K562 (cell line): ENCODE results near the gene ZG16B. TPM values are rescaled to one million over a fixed set of nuclear protein-coding genes. Genes with fewer than 3 reads are reported as not detected.

Source experiments
- BHLHE40 ChIP-seq: IDR thresholded peaks from 2 replicates; pipeline ENCODE4 v1.6.1; 2011; ENCODE audit warnings: low read length, improper control_type of control experiment
- ETS1 ChIP-seq: conservative IDR thresholded peaks from 2 replicates; pipeline ENCODE4 v1.6.1; 2011; ENCODE audit warnings: low read depth, mild to moderate bottlenecking, low read length; ENCODE audit not compliant: control insufficient read depth
- HDAC1 ChIP-seq, 2 experiments: fragments of 450-650 bp; IDR thresholded peaks; 2 replicates each; pipeline ENCODE4 v1.6.1; 2016 to 2017; ENCODE audit warnings: inconsistent platforms in 1 of 2, mild to moderate bottlenecking in 1 of 2, moderate library complexity in 1 of 2
- MAX ChIP-seq: sonication (generic); formaldehyde crosslinking; IDR thresholded peaks from 2 replicates; pipeline ENCODE4 v1.9.0; 2022; ENCODE audit warnings: mild to moderate bottlenecking, missing genetic modification reagents
- MXD1 ChIP-seq: fragments of 250-450 bp; sonication (Bioruptor Pico); IDR thresholded peaks from 2 replicates; pipeline ENCODE4 v1.8.0; 2021; ENCODE audit warnings: borderline replicate concordance, mild to moderate bottlenecking, moderate library complexity; ENCODE audit not compliant: poor library complexity, severe bottlenecking
- MYC ChIP-seq, 2 experiments: fragments of 250-450 bp in 1 of 2; sonication (Bioruptor Pico) in 1 of 2; IDR thresholded peaks; 2 replicates each; pipeline versions ENCODE4 v1.5.1 to v1.6.1; 2012 to 2021; ENCODE audit warnings: low read depth in 2 of 2, borderline replicate concordance in 1 of 2, improper control_type of control experiment in 1 of 2, low read length in 1 of 2, mild to moderate bottlenecking in 1 of 2, moderate library complexity in 1 of 2
- PCBP1 ChIP-seq: fragments of 200-400 bp; formaldehyde crosslinking; IDR thresholded peaks from 2 replicates; pipeline ENCODE4 v1.6.1; 2018; ENCODE audit warnings: mild to moderate bottlenecking, low read depth, low read length; ENCODE audit not compliant: poor library complexity, severe bottlenecking
- SIN3B ChIP-seq: fragments of 450-650 bp; IDR thresholded peaks from 2 replicates; pipeline ENCODE4 v1.6.1; 2017; ENCODE audit warnings: low read depth, mild to moderate bottlenecking, moderate library complexity
- SRSF3 ChIP-seq: fragments of 200-400 bp; formaldehyde crosslinking; IDR thresholded peaks from 2 replicates; pipeline ENCODE4 v1.6.1; 2016; ENCODE audit warnings: mild to moderate bottlenecking, low read length, moderate library complexity; ENCODE audit not compliant: insufficient read depth
- U2AF1 ChIP-seq: fragments of 200-400 bp; formaldehyde crosslinking; optimal IDR thresholded peaks from 2 replicates; pipeline ENCODE3; 2017; ENCODE audit warnings: mild to moderate bottlenecking, low read depth, low read length, moderate library complexity
- ZNF121 ChIP-seq: sonication (generic); formaldehyde crosslinking; conservative IDR thresholded peaks from 2 replicates; pipeline ENCODE4 v1.8.0; 2022; ENCODE audit warnings: missing genetic modification reagents
- ZNF280A ChIP-seq: fragments of 450-650 bp; IDR thresholded peaks from 2 replicates; pipeline ENCODE4 v1.6.1; 2018; ENCODE audit warnings: mild to moderate bottlenecking, low read depth; ENCODE audit not compliant: partially characterized antibody
- polyA plus RNA-seq, 8 experiments: library from polyadenylated mRNA; depleted of rRNA in 4 of 8; stranded (reverse) in 5 of 8; unstranded in 3 of 8; fragments of >200 nt; fragmentation: Nextera tagmentation in 2 of 8; fragmentation: Illumina TruSeq in 1 of 8; extraction: Ambion mirVana in 2 of 8; extraction: Trizol in 1 of 8; gene quantifications; 2 replicates each; pipeline versions ENCODE4 v1.2.1 to v1.2.3, GENCODE V29; 2011 to 2014; ENCODE audit warnings: inconsistent platforms in 1 of 8, missing spikeins in 1 of 8
- total RNA-seq, 7 experiments: library from RNA; depleted of rRNA in 6 of 7; stranded (reverse); fragments of >200 nt in 6 of 7; fragmentation: Illumina TruSeq in 2 of 7; extraction: Trizol in 2 of 7; gene quantifications; 2 replicates each; pipeline versions ENCODE4 v1.2.1 to v1.2.3, GENCODE V29; 2011 to 2021; ENCODE audit warnings: low replicate concordance in 1 of 7

ZG16B gene
- total and polyA plus RNA-seq, 9 of the 15 experiments (the other 6 are each of a cell fraction or from before 2014, with no cell fraction given) = 0.25 to 0.43 (median 0.34) TPM; not detected in 5

DNA sequence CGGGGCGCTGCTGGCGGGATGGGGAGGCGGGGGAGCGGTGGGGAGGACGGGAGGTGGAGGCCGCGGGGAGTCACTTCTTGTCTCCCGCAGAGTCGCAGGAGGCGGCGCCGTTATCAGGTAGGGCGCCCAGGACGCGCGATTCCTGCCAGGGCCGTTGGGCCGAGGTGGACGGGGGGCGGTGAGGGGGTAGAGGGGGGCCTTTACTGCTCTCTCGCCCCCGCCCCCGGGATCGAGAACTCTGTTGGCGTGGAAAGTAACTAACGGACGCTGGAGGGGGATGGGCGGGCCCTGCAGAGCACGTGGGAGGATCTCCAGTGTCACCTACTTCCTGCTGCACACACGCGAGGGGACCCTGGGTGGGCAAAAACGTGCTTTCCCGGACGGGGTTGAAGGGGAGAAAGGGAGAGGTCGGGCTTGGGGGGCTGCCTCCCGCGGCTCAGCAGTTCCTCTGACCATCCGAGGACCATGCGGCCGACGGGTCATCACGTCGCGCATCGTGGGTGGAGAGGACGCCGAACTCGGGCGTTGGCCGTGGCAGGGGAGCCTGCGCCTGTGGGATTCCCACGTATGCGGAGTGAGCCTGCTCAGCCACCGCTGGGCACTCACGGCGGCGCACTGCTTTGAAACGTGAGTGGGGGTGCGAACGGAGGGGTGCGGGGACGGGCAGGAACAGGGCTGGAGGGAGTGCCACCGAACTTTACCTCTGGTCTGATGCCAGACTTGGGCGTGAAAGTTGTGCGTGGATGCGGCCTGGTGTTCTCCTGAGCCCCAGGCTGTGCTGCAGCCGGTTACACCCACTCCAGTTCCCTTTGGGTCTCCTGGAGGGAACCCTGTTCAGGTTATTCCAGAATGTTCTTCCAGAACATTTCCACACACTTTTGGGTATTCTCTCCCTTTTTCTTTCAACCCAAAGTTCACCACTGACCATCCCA, 12.5 kb upstream of the ZG16B start (continued):
- TF ChIP-seq SRSF3 (no peak), MXD1 (CRISPR knock-in tag) (peak; percentile 33), MAX (CRISPR knock-in tag) (peak; percentile 93), U2AF1 (no peak), ETS1 (peak; percentile 17; the same call in 1 of the 2 replicates), BHLHE40 (peak; percentile 48; the same call in 1 of the 2 replicates), SIN3B (no peak), ZNF121 (no peak), MYC (IDR thresholded peaks at IDR 0.05; ENCODE audit: low read depth, low read length) (peak; percentile 96), MYC (CRISPR knock-in tag; IDR thresholded peaks at IDR 0.05; ENCODE audit: borderline replicate concordance, low read depth) (peak; percentile 96), HDAC1 (IDR thresholded peaks at IDR 0.05) (peak in 1 of 2 experiments; percentile 88; a peak in 2 of 4 replicates), ZNF280A (no peak), PCBP1 (peak; percentile 57)
